ENCODE results near the gene CHM.

Gene CHM

GRCh38 chrX:85903692-85904471 lies 143.5 kb downstream of the CHM start:
- no peak for DNase-seq

DNA sequence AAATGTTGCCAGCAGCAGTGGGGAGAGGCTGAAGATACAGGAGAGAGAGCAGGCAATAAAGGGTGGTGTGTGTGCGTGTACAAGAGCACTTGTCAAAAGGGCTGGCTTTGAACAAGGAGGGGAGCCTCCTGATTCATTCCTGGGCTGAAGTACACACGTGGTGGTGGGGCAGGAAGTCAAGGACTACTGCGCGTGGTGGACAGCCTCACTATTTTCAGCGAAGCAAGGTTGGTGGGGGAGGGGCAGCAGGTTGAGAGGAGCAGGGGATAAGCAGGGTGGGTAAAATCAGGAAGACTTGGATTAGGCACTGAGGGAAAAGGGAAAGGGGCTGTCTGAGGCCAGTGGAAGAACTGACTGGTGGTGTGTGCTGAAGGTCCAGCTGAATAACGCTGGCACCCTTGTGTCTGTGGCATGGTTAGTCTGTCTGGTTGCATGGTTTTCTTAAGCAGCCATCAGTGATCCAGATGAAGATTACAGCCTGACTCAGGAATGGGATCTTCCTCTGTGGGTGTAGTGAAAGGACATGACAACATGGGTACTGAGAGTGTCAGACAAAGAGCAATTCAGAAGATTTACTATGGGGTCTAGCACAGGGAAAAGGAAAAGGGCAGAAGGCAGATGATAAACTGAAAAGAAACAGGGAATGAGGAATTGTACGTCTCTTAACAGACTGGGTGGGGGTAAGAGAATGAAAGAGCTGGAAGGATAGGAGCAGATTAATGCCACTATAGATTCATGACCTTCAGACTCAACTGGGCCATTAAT lies 149.8 kb downstream of the CHM start:
- DNase-seq, result no peak

- no peak for DNase-seq
Observed at GRCh38 chrX:85882601-85883000, 164.8 kb downstream of the CHM start.

DNA sequence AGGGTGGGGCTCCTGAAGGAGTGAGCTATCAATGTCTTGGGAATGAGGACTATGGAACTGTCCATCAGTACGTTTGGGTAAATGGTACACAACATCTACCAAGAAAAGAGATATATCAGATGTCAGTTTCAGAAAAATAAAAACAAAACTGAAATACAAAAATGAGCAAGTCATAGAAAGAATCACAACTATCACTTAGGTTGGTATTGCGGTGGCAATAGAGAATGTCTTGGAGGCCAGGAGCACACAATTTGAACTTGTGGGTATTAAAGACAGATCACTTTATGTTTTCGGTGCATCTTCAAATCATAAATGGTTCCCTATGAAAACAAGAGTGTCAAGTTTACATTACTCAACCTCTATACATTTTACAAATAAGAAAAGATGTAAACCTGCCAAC lies 176.8 kb downstream of the CHM start:
- DNase-seq, result no peak

DNA sequence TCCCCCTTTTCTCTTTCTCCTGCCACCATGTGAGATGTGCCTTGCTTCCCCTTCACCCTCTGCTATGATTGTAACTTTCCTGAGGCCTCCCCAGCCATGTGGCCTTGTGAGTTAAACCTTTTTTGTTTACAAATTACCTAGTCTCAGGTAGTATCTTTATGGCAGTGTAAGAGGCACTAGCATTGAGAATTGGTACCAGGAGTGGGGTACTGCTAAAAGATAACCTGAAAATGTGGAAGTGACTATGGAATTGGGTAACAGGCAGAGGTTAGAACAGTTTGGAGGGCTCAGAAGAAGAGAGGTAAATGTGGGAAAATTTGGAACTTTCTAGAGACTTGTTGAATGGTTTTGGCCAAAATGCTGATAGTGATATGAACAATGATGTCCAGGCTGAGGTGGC lies 182.0 kb downstream of the CHM start:
- DNase-seq, result no peak

DNA sequence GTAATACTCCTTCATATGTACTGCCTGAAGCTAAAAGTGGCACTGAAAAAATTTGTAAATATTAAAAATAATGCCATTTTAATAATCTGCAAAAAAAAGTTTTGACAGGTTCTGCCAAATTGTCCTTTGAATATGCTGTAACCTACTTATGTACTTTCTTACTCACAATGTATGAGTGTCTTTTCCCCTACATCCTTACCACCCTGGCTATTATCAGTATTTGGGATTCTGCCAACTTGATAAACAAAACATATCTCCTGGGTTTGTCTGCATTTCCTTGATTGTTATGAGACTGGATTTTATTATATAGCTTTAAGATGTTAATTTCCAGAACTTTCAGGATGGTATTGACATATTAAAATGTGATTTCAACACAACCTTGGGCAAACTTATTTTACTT lies 187.9 kb downstream of the CHM start:
- peak; percentile 30 for DNase-seq

- DNase-seq, result peak; percentile 59
Observed at GRCh38 chrX:85851418-85851817, 195.9 kb downstream of the CHM start.

- DNase-seq, result peak; percentile 41
Observed at GRCh38 chrX:85836868-85837267, 210.5 kb downstream of the CHM start.

DNA sequence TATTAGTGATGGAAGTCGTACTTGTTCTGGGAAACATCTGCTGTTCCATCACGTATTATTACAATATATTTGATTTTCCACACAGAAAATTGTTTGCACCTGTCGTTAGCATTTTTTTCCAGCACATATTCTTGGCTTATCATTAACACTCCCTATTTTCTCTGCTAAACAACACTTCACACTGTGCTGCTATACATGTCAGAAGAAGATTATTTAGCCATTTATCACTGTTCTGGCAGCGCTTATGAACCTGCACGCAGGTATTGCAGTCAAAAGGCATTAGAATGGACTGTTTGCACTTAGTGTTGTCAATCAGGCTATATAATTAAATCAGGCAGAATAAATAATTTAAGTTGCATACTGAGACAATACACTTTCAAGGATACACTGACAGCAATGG lies 218.6 kb downstream of the CHM start:
- DNase-seq, result peak; percentile 88

DNA sequence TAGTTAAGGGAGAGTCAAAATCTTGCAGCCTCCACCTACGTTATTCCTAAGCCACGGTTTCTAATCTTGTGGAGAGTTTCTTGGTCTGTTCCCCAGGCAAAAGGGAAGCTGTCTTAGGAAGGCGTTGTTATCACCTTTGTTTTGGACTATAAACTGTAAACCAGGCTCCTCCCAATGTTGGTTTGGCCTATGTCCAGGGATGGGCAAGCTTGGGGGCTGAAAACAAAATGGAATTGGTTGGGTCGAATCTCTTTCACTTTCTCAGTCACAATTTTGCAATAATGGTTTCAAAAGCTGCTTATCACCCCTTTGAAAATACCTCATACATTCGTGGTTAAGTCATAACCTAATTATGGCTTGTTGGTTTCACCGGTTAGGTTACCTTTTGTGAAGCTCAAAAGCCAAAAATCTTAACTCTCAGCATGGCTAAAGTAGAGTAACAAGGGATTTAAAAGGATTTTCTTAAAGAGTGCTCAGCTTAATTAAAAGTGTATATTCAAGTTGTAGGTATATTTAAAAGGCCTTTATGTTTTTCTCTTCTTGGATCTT lies 232.1 kb downstream of the CHM start:
- DNase-seq, result no peak
